NCI-H446 treated with DMSO at 0.1 percent for 48 hours (cell line): ENCODE measurements around the gene PON1.

Experiments used
- DNase-seq: peaks from one replicate; lab custom pipeline; 2025; lab: John Stamatoyannopoulos, UW

Gene PON1

GRCh38 chr7:95253986-95254385 is 70.3 kb downstream of the PON1 start:
- no peak for DNase-seq

- no peak for DNase-seq
These were observed 72.4 kb downstream of the PON1 start for GRCh38 chr7:95251966-95252365.

- DNase-seq, result no peak
These were observed 73.8 kb downstream of the PON1 start for GRCh38 chr7:95250571-95250970.
